ENCODE measurements around the gene TSNAXIP1. TPM values are rescaled to one million over a fixed set of nuclear protein-coding genes. Genes with fewer than 3 reads are reported as not detected.

The TSNAXIP1 gene
- total RNA-seq, 2 experiments from 2014 or later: 0.40 to 0.47 TPM

GRCh38 chr16:67837811-67838210 is 31.1 kb downstream of the TSNAXIP1 start:
- no peak overlapping the region for H3K27ac Mint-ChIP-seq

GRCh38 chr16:67841198-67841815 is 34.6 kb downstream of the TSNAXIP1 start:
- POLR2A ChIA-PET: interaction anchor here (0.6 to 1.1 kb wide), 2 partner anchors 71 to 77 kb away, joined by 3 read pairs; no protein-coding TSS in a partner anchor

More at GRCh38 chr16:67837811-67838210, 31.1 kb downstream of the TSNAXIP1 start:
- ATAC-seq (no peak), DNase-seq (no peak)
- ChIA-PET CTCF (interaction anchor here (2.6 kb wide), 1 partner anchor 22 kb away, joined by 10 read pairs; no protein-coding TSS in a partner anchor), POLR2A (no interaction called here)
- H3K4me1 Mint-ChIP-seq (ENCODE audit: low read depth): peaks cover 11% of the 10 kb centered on the region
- H3K9me3 Mint-ChIP-seq: no peaks in the 10 kb centered on the region
- H3K27me3 Mint-ChIP-seq: no peaks in the 10 kb centered on the region
- intact Hi-C loops (cut with micrococcal nuclease): no loop called here
- H3K4me3 Mint-ChIP-seq: no peak overlapping the region
- TF ChIP-seq CTCF (IDR thresholded peaks at IDR 0.05): no peak
- H3K36me3 Mint-ChIP-seq (ENCODE audit: low read depth): no peaks in the 10 kb centered on the region

DNA sequence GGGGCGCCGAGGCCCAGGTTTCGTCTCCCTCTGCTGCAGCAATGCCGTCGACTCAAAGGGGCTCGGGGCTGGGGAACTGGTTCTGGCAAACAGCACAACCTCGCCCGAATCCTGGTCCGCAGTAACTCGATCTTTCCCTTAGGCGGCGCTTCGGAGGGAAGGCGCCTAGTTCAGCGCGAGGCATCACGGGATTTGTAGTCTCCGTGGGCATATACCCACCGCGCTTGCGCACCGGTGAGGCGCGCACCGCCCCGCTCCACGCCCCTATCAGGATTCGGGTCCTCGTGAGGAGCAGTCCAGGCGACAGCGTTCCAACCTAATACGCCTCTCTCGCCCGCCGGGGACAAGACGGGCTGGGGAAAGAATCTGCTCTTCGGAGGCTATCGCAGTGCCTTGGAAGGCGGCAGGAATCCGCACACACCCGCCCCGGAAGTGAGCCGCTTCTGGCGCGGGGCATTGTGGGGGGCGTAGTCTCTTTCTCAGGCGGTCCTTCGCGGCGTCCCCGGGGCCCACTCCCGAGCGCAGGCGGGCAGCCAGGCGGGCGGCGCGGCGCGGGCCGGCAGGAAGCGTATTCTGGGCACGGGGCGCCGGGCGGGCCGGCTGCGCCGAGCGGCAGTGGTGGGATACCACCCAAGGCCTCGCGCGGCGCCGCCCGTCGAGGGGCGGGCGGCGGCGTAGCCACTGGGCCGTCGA is 35.3 kb downstream of the TSNAXIP1 start, which contains the start of gene THAP11:
TSS of gene THAP11 (plus strand) at position 505 of the 693 bp plus-strand sequence. CDS start 235 bp downstream, outside the sequence.
- ATAC-seq: peak; percentile 68

More at GRCh38 chr16:67841198-67841815, 34.6 kb downstream of the TSNAXIP1 start:
- peaks cover 18% of the 10 kb centered on the region for H3K36me3 Mint-ChIP-seq (ENCODE audit: low read depth)
- peak overlapping the region; percentile 97 for H3K4me3 Mint-ChIP-seq
- peak overlapping the region; percentile 96 for H3K27ac Mint-ChIP-seq
- CTCF ChIA-PET: interaction anchor here (1.0 to 2.5 kb wide), 4 partner anchors 9 to 35 kb away, joined by 3 to 8 read pairs (median 4); partner anchors contain the start of genes RANBP10 and TSNAXIP1
- peaks cover 28% of the 10 kb centered on the region for H3K4me1 Mint-ChIP-seq (ENCODE audit: low read depth)
- DNase-seq: no peak
- no peaks in the 10 kb centered on the region for H3K27me3 Mint-ChIP-seq
- no peak for TF ChIP-seq CTCF (IDR thresholded peaks at IDR 0.05)
- no peaks in the 10 kb centered on the region for H3K9me3 Mint-ChIP-seq
- ATAC-seq: no peak
- intact Hi-C loops (cut with micrococcal nuclease): loop anchor here (5.0 kb wide), 1 partner anchor 34 kb away; the partner anchor contains the start of genes RANBP10 and TSNAXIP1

More for the DNA sequence above, 35.3 kb downstream of the TSNAXIP1 start, which contains the start of gene THAP11:
- H3K4me1 Mint-ChIP-seq (ENCODE audit: low read depth): peaks cover 28% of the 10 kb centered on the region
- H3K4me3 Mint-ChIP-seq: peak within 1 kb of the TSS; percentile 97
- intact Hi-C loops (cut with micrococcal nuclease): loop anchor here (5.0 kb wide), 1 partner anchor 35 kb away; the partner anchor contains the start of genes RANBP10 and TSNAXIP1
- ChIA-PET POLR2A (interaction anchor here (1.1 to 1.2 kb wide), 3 partner anchors 70 to 89 kb away, joined by 3 to 4 read pairs (median 3); no protein-coding TSS in a partner anchor), CTCF (interaction anchor here (1.0 to 2.5 kb wide), 4 partner anchors 9 to 36 kb away, joined by 3 to 8 read pairs (median 4); partner anchors contain the start of genes RANBP10 and TSNAXIP1)
- DNase-seq: peak; percentile 96
- no peaks in the 10 kb centered on the region for H3K9me3 Mint-ChIP-seq
- H3K27me3 Mint-ChIP-seq: no peaks in the 10 kb centered on the region
- H3K27ac Mint-ChIP-seq: peak within 1 kb of the TSS; percentile 96
- peak; percentile 84 for TF ChIP-seq CTCF (IDR thresholded peaks at IDR 0.05)
- H3K36me3 Mint-ChIP-seq (ENCODE audit: low read depth): peaks cover 18% of the 10 kb centered on the region

Data from activated CD8-positive, alpha-beta T cell treated with anti-CD3 and anti-CD28 coated beads for 36 hours (primary cell).